Thymus (tissue), 11 donors: ENCODE data around the gene DPF3. TPM values are rescaled to one million over a fixed set of nuclear protein-coding genes. Genes with fewer than 3 reads are reported as not detected.
"Not testable (repeated sequence)": the region's sequence is repeated elsewhere in the genome, so short reads cannot be mapped to it uniquely, and the experiment has no call there.

Source experiments
- DNase-seq, 9 donors: peaks; one replicate each; pipeline ENCODE4 v3.0.0-alpha.2; 2013; ENCODE audit warnings: low spot score in 9 of 9, low read depth in 6 of 9, missing footprints in 1 of 9
- H3K27ac ChIP-seq, 2 donors: one replicate each; pipeline ENCODE4 v1.5.1; 2013; ENCODE audit warnings: control low read depth in 1 of 2, low read depth in 1 of 2, low read length in 1 of 2, mild to moderate bottlenecking in 1 of 2, moderate library complexity in 1 of 2
- H3K27me3 ChIP-seq, 2 donors: one replicate each; pipeline ENCODE4 v1.5.1; 2013; ENCODE audit warnings: low read length in 1 of 2; ENCODE audit not compliant: control insufficient read depth in 2 of 2, insufficient read depth in 1 of 2
- H3K36me3 ChIP-seq, 2 donors: one replicate each; pipeline ENCODE4 v1.5.1; 2013; ENCODE audit warnings: low read length in 1 of 2, mild to moderate bottlenecking in 1 of 2, moderate library complexity in 1 of 2; ENCODE audit not compliant: control insufficient read depth in 2 of 2, insufficient read depth in 2 of 2
- H3K4me1 ChIP-seq, 2 donors: one replicate each; pipeline ENCODE4 v1.5.1; 2013; ENCODE audit warnings: low read length in 2 of 2; ENCODE audit not compliant: control insufficient read depth in 2 of 2, insufficient read depth in 2 of 2
- H3K4me3 ChIP-seq, 2 donors: one replicate each; pipeline ENCODE4 v1.5.1; 2013; ENCODE audit warnings: low read length in 2 of 2, control low read depth in 1 of 2, mild to moderate bottlenecking in 1 of 2
- H3K9me3 ChIP-seq, 2 donors: one replicate each; pipeline ENCODE4 v1.5.1; 2013; ENCODE audit warnings: low read length in 1 of 2, mild to moderate bottlenecking in 1 of 2; ENCODE audit not compliant: control insufficient read depth in 2 of 2, insufficient read depth in 1 of 2
- WGBS: extraction: QIAGEN DNeasy Blood & Tissue Kit; methylation state at CpG from one replicate; pipeline ENCODE4 v1.1.7; 2013; 5-methylcytosine and 5-hydroxymethylcytosine counted together
- polyA plus RNA-seq: library from polyadenylated mRNA; stranded (reverse); fragments of 200-250 nt; gene quantifications from one replicate; pipeline ENCODE4 v1.2.3, GENCODE V29; 2013
- total RNA-seq: library from RNA; stranded (reverse); fragments of 120-200 nt; gene quantifications from one replicate; pipeline ENCODE4 v1.2.4, GENCODE V29; 2013
- donor health status: healthy.

The DPF3 gene
- total and polyA plus RNA-seq, 2 donors: 0.46 to 1.6 TPM

DNA sequence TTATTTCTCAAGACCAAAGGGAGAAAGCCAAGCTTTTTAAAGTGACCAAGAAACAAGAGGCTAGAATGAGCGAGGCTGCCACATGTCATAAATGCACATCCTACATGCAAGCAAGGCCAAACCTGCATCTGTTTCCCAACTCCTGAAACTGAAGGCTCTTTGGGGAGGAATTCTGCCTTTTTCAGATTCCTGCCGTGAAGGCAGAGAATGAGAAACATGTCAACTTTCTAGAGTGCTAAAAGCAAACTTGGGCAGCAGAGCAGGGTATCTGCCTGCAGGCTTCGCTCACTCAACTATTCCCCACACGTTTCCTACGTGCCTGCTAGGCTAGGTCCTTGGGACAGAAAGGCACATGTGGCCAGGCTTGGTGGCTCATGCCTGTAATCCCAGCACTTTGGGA lies 15.2 kb downstream of the DPF3 start:
- Histone ChIP-seq H3K9me3 (no peaks in the 10 kb centered on the region), H3K4me1 (no peaks in the 10 kb centered on the region), H3K27ac (no peak overlapping the region), H3K36me3 (no peaks in the 10 kb centered on the region), H3K4me3 (no peak overlapping the region), H3K27me3 (no peaks in the 10 kb centered on the region)
- 97% methylated on average over 5 of the region's 5 CpGs for WGBS
- no peak for DNase-seq

DNA sequence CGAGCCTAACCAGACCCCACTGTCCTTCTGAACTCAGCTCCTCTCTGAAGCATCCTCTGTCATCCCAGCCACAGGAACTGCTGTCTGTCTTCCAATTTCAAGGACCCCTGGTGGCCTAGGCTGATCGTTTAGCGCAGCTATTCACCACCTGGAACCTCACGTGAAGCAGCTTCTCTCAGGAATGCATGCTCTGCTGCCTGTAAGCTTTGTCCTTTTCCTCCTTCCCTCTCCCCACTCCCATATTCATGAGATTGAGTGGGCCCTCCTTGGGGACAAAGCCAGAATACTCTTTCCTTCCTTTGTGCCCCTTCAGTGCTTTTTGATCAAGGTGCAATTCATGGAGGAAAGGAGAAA lies 17.2 kb downstream of the DPF3 start:
- Histone ChIP-seq H3K9me3 (peaks cover 0 to 5% of the 10 kb centered on the region in 2 donors), H3K4me3 (no peak overlapping the region), H3K4me1 (no peaks in the 10 kb centered on the region), H3K27me3 (no peaks in the 10 kb centered on the region), H3K27ac (no peak overlapping the region), H3K36me3 (no peaks in the 10 kb centered on the region)
- DNase-seq: no peak
- 77% methylated on average over 4 of the region's 4 CpGs for WGBS

DNA sequence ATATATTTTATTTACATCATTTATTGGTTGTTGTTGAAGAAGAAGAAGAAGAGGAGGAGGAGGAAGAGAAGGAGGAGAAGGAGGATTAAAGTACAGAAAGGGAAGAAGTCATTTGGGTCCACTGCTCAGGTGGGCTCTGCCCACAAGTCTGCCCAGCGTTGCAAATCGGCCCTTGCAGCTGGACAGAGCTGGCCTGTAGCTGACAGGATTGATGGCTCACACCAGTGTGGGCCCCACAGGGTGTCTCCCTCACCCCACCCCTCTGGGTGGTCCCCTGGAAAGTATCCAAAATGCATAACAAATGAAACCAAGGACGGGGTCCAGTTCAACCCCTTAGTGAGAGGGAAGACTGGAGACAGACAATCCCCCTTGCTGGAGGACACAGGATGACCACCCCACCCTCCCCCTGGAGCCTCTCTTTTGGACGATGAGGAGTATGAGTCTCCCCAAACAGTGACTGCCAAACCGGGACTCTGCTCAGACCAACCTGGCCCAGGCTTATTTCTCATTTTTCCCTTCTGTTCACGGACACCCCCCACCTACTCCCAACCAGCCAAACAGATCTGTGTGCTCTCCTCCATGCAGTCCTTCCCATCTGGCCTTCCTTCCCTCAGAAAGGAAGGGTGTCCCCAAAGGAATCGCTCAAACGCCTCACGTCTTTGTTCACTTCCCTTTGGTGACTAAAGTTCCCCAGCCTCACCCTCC lies 17.7 kb downstream of the DPF3 start:
- DNase-seq: no peak
- no peaks in the 10 kb centered on the region for H3K36me3 ChIP-seq
- peaks cover 0 to 10% of the 10 kb centered on the region in 2 donors for H3K9me3 ChIP-seq
- no peaks in the 10 kb centered on the region for H3K4me1 ChIP-seq
- no peaks in the 10 kb centered on the region for H3K27me3 ChIP-seq
- WGBS: 93% methylated on average over 9 of the region's 9 CpGs
- H3K4me3 ChIP-seq: no peak overlapping the region
- H3K27ac ChIP-seq: no peak overlapping the region

DNA sequence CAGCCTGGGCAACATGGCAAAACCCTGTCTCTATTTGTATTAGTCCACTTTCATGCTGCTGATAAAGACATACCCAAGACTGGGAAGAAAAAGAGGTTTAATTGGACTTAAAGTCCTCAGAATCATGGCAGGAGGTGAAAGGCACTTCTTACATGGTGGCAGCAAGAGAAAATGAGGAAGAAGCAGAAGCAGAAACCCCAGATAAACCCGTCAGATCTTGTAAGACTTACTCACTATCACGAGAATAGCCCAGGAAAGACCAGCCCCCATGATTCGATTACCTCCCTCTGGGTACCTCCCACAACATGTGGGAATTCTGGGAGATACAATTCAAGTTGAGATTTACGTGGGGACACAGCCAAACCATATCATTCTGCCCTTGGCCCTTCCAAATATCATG lies 23.0 kb downstream of the DPF3 start:
- WGBS: 92% methylated on average over 4 of the region's 4 CpGs
- H3K4me3 ChIP-seq, H3K27me3 ChIP-seq, H3K9me3 ChIP-seq, H3K36me3 ChIP-seq, H3K4me1 ChIP-seq, DNase-seq, H3K27ac ChIP-seq: not testable (repeated sequence)

DNA sequence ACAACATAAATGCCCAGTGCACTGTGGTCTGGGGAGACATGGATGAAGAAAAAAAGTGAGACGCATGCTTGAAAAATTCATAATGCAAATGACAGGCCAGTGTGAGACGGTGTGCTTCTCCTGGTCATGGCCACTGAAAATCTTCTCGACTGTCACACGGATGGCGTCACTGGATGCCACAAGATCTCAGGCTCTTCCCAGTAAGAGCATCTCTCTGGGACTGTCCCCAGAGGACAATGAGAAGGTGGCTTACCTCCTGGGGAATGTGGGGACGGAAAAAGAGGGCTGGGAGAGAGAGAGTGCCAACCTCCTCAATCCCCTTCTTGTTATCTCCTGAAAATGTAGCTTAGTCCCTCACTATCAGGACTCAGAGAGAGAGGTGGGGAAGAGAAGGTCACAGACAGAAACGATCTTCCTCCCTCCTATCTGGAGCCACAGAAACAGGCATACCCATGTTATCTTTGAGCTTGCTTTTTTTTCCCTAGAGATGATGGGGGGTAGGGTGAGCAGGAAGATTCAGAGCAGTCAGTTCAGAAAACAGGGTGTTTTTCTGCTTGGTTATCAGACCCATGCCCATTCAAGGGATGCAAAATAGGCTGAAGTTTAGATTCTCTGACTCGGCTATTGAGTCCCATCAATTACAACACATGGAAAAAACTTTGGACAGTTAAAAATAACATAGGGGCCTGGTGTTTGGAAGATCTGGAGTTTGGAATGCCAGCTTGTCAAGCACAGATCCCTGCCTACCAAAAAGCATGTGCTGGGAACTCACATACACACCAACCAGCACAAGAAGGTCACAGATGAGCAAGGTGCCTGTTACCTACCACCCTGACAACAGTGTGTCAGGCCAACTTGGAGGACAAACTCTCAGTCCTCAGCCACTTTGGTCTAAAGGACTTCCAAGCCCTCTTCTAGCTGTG lies 24.2 kb downstream of the DPF3 start:
- DNase-seq: no peak
- Histone ChIP-seq H3K4me1 (no peaks in the 10 kb centered on the region), H3K27me3 (no peaks in the 10 kb centered on the region), H3K27ac (no peak overlapping the region), H3K9me3 (peaks cover 0 to 10% of the 10 kb centered on the region in 2 donors), H3K4me3 (no peak overlapping the region), H3K36me3 (no peaks in the 10 kb centered on the region)
- WGBS: 90% methylated on average over 8 of the region's 8 CpGs

DNA sequence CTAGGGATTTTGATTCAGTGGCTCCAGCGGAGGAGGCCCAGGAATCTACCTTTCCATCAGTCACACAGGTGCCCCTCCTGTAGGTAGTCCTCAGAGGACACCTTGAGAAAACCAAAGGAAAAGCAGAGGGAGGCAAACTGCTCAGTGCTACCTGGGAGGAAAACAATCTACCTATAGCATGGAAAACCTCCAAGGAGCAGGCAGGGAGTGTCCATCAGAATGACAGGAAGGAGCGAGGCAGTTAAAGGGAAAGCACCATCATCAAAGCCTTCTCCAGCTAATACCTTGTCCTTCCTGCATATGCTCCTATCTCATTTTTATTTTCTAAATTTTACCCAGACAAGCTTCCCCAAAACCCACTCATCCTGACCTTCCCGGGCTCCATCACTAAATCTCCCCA lies 25.4 kb downstream of the DPF3 start:
- Histone ChIP-seq H3K27me3 (no peaks in the 10 kb centered on the region), H3K9me3 (peaks cover 0 to 10% of the 10 kb centered on the region in 2 donors), H3K36me3 (no peaks in the 10 kb centered on the region), H3K4me3 (no peak overlapping the region), H3K4me1 (no peaks in the 10 kb centered on the region), H3K27ac (no peak overlapping the region)
- WGBS: 94% methylated on average over 3 of the region's 3 CpGs
- no peak for DNase-seq

DNA sequence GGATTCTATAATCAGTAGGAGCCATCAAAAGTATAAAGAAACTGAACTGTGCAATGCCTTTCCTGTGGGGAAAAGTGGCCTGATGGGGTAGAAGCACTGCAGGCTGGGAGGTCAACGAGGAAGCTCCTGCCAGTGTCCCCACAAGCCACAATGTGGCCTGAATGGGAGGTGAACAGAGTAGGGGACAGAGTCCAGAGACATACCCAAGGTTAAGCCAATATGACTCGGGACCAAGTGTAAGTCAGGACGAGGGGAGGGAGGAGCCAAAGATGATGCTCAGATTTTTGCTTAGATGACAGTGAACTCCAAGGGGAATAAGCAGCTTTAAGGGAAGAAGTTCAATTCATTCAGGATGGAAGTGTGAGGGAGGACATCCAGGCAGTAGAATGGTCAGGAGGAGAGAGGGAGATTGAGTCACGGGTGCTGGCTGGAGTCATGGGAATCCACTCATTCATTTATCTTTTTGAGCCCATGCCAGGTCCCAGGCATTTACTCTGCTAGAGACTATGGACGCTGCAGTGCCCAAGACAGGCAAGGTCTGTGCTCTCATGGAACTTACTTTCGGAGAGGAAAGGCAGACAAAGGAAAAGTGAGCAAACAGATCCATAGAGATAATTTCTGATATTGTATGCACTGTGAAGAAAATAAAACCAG lies 29.1 kb downstream of the DPF3 start:
- no peak for DNase-seq
- Histone ChIP-seq H3K27me3 (no peaks in the 10 kb centered on the region), H3K9me3 (no peaks in the 10 kb centered on the region), H3K36me3 (no peaks in the 10 kb centered on the region), H3K27ac (no peak overlapping the region), H3K4me3 (no peak overlapping the region), H3K4me1 (no peaks in the 10 kb centered on the region)
- WGBS: 93% methylated on average over 6 of the region's 6 CpGs

DNA sequence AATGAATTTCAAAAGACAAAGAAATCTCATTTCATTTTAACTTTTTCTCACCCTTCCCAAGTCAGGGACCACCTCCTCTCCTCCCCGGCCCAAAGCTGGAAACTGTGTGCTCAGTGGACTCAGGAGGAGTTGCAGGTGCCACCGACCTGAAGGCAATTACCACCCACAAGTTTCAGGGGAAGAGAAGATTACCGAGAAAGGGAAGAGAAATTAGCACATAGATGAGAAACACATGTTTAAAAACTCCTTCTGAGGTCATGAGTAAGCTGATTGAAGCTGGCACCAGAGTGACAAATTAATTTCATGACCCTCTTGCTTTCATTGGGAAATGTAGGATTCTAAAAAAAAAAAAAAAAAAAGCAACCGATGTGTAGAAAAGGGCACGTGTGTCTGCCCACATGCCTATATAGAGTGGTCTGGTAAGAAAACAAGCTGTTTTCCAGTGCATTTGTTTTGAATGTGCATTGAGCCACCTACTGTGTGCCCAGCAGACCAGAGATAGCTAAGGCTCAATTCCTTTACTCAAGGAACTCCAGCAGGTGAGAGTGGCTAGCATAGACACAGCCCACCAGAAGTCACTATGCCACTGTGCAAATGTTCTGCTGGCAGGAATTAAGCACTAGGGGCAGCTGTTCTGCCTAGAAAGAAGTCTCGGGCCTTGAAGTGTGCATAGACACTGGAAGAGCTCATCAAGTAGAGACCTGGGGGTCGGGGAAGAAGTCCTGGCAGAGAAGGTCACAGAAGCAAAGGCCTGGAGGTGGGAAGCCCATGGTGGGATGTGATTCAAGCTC lies 30.5 kb downstream of the DPF3 start:
- Histone ChIP-seq H3K9me3 (no peaks in the 10 kb centered on the region), H3K4me1 (no peaks in the 10 kb centered on the region), H3K27me3 (no peaks in the 10 kb centered on the region), H3K27ac (no peak overlapping the region), H3K4me3 (no peak overlapping the region), H3K36me3 (no peaks in the 10 kb centered on the region)
- no peak for DNase-seq
- 81% methylated on average over 7 of the region's 7 CpGs for WGBS
